ENCODE data around the gene ERBB3.
"Not testable (repeated sequence)": the region's sequence is repeated elsewhere in the genome, so short reads cannot be mapped to it uniquely, and the experiment has no call there.

ERBB3 gene

DNA sequence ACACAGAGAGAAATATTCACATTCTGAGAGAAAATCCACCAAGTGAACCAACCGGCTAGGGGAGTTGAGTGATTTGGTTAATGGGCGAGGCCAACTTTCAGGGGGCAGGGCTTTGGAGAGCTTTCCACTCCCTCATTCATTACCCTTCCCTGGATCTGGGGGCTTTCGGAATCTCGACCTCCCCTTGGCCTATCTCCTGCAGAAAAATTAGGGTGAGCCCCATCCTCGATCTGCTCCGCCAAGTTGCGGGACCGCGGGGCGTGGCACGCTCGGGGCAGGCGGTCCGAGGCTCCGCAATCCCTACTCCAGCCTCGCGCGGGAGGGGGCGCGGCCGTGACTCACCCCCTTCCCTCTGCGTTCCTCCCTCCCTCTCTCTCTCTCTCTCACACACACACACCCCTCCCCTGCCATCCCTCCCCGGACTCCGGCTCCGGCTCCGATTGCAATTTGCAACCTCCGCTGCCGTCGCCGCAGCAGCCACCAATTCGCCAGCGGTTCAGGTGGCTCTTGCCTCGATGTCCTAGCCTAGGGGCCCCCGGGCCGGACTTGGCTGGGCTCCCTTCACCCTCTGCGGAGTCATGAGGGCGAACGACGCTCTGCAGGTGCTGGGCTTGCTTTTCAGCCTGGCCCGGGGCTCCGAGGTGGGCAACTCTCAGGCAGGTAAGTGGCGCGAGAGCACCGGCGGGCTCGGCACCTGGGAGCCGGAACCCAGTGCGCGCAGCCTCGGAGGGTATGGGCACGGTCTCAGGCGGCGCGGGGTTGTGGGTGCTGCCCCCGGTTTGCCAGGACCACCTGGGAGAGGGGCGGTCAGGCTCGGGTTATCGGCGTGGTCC lies at the start of gene ERBB3:
Gene ERBB3, plus strand, starts transcription at position 443 of the 833 bp plus-strand sequence. Its CDS starts 136 bp downstream, at position 579.
- DNase-seq: peak; percentile 61 to 65

DNA sequence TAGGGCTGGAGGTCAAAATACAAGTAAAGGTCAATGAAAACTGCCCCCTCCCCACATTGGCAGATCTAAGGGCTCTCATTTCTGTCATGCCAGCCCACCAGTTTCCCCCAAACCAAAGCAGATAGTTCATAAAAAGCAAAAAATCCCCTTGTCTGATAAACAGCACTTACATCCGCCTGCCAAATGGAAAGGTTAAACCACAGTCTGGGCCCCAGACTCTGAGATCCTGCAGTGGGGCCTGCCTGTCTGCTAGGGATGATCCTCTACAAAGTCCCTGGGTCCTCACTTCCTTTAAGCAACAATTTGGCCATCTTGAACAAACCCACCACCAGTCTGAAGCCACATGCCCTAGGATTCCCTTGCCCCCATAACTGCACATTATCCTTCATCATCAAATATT lies 48.0 kb upstream of the ERBB3 start:
- DNase-seq: peak in 1 of 2 experiments; percentile 13

- no peak for DNase-seq
Measured at GRCh38 chr12:56034586-56035332, 45.2 kb upstream of the ERBB3 start.

DNA sequence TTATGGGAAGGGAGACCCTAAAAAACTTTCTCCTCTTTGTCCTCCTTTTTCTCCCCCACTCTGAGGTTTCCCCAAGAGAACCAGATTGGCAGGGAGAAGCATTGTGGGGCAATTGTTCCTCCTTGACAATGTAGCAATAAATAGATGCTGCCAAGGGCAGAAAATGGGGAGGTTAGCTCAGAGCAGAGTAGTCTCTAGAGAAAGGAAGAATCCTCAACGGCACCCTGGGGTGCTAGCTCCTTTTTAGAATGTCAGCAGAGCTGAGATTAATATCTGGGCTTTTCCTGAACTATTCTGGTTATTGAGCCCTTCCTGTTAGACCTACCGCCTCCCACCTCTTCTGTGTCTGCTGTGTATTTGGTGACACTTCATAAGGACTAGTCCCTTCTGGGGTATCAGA lies 42.8 kb upstream of the ERBB3 start:
- DNase-seq: no peak

- no peak for DNase-seq
Measured at GRCh38 chr12:56038022-56038655, 41.8 kb upstream of the ERBB3 start.

GRCh38 chr12:56040151-56040550 lies 39.8 kb upstream of the ERBB3 start:
- no peak for DNase-seq

DNA sequence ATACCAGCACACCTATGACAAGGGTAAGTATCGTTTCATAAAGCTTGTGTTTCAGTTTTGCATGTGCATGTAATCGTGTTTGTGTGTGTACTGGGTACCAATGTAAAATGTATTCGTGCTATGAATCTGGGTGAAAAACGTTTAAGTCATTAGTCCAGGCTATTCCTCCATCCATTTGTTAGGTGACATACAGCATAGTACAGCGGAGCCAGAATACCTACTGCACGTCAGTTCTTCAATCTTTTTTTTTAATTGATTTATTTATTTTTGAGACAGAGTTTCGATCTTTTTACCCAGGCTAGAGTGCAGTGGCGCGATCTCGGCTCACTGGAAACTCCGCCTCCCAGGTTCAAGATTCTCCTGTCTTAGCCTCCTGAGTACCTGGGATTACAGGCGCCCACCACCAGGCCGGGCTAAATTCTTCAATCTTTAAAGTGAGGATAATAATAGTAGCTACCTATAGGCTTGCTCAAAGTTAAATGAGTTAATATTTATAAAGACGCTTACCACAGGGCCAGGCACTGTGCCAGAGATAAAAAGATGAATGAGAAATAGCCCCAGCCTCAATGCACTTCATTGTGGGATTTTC lies 38.9 kb upstream of the ERBB3 start:
- DNase-seq: no peak

DNA sequence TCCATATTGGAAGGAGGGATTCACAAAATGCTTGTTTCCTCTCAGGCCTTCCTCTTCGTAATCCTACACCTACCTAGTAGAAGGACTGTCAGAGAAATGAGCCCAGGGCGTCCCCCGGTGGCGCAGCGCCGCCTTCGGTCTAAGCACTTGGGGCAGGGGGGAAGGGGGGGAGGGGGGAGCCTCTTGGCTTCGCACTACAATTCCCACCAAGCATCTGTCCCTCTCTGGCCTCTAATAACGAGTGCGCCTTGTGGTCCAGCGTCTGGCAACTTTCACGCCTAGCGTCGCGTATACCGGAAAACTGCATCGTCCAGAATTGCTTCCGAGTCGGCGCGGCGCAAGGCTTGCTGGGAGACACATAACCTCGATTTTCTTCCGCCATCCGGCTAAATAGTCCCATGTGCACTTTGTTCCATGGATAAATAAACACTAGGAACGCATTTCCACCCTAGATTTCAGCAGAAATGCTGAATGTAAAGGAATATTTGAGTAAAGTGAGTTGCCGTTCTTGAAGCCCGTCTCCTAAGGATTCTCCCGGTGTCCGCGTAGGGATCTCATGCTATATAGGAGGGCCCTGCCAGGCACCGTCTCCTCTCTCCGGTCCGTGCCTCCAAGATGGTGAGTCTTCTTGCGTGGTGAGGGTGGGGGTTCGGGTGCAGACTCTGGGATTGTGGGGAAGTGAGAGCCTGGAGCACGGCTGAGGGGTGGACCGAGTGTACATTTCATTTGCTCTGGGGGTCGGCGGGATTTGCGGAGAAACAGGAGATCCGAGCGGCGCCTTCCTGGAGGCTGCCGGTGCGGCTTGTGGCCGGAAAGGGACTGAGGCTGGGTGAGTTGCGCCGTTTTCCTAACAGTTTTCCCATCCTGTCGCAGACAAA lies 38.2 kb upstream of the ERBB3 start, which contains the start of gene RPS26:
Gene RPS26, plus strand, starts transcription at position 367 of the 878 bp plus-strand sequence. Its CDS starts 249 bp downstream, at position 616.
- peak; percentile 81 to 86 for DNase-seq

DNA sequence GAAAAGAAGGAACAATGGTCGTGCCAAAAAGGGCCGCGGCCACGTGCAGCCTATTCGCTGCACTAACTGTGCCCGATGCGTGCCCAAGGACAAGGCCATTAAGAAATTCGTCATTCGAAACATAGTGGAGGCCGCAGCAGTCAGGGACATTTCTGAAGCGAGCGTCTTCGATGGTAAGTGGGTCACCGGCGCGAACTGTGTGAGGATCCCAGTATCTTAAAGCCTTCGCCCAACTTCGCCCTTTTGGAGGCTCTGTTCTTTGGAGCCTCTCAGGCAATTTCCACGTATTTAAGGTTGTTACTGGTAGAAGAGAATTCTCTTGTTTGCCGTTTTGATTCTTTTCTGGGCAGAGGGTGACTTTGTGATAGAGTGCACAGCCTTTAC lies 37.5 kb upstream of the ERBB3 start:
- DNase-seq: not testable (repeated sequence)

DNA sequence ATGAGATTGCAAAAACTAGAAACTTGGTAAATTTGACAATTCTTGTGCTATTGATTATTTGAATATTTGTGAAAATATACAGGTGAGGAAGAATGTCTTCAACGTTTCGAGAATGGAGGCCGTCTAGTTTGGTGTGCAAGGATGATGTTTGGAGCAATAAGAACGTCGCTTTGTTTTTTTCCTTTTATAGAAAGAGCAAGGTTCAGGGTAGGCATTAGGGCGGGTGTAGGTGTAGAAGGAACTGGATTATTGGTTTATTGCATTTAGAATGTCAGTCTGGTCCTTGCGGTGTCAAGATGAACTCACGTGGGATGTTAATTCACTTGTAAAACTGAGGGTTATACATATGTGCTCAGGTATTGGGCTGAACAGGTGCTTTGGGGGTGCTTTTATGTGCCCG lies 37.1 kb upstream of the ERBB3 start:
- DNase-seq: no peak

- DNase-seq: no peak
Measured at GRCh38 chr12:56046027-56046780, 33.8 kb upstream of the ERBB3 start.

- DNase-seq: no peak
Measured at GRCh38 chr12:56053407-56053893, 26.5 kb upstream of the ERBB3 start.

DNA sequence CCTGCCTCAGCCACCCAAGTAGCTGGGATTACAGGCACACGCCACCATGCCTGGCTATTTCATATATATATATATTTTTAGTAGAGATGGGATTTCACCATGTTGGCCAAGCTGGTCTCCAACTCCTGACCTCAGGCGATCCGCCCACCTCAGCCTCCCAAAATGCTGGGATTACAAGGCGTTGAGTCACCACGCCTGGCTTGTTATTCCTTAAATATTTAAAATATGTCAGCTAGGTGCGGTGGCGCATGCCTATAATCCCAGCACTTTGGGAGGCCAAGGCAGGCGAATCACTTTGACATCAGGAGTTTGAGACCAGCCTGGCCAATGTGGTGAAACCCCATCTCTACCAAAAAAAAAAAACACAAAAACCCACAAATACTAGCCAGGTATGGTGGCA lies 20.0 kb upstream of the ERBB3 start:
- DNase-seq: not testable (repeated sequence)

- DNase-seq: no peak
Measured at GRCh38 chr12:56061982-56062381, 18.0 kb upstream of the ERBB3 start.

- DNase-seq: no peak
Measured at GRCh38 chr12:56062996-56063395, 17.0 kb upstream of the ERBB3 start.

GRCh38 chr12:56071648-56072047 lies 8.3 kb upstream of the ERBB3 start:
- no peak for DNase-seq

- DNase-seq: no peak
Measured at GRCh38 chr12:56074396-56074795, 5.6 kb upstream of the ERBB3 start.

DNA sequence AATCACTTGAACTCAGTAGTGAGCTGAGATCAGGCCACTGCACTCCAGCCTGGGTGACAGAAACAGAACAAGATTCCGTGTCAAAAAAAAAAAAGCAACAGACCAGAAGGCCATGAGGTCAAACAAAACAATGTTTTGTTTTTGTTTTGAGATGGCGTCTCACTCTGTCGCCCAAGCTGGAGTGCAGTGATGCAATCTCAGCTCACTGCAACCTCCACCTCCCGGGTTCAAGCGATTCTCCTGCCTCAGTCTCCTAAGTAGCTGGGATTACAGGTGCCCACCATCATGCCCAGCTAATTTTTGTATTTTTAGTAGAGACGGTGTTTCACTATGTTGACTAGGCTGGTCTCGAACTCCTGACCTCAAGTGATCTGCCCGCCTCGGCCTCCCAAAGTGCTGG lies 2.0 kb upstream of the ERBB3 start:
- not testable (repeated sequence) for DNase-seq

DNA sequence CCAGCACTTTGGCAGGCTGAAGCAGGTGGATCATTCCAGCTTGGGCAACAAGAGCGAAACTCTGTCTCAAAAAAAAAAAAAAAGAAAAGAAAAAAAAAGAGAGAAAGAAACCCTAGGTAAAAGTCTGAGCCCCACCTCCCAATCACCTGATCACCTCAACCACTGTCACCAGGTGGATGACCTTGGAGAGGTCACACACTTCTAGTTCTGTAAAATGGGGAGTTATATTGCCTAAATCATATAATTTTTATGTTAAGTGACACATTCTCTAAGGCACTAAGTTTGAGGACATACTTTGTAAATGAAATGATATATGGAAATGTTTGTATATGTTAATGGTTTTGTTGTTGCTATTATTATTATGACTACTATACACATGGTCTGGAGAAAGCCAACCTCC lies 1.5 kb upstream of the ERBB3 start:
- DNase-seq: no peak

DNA sequence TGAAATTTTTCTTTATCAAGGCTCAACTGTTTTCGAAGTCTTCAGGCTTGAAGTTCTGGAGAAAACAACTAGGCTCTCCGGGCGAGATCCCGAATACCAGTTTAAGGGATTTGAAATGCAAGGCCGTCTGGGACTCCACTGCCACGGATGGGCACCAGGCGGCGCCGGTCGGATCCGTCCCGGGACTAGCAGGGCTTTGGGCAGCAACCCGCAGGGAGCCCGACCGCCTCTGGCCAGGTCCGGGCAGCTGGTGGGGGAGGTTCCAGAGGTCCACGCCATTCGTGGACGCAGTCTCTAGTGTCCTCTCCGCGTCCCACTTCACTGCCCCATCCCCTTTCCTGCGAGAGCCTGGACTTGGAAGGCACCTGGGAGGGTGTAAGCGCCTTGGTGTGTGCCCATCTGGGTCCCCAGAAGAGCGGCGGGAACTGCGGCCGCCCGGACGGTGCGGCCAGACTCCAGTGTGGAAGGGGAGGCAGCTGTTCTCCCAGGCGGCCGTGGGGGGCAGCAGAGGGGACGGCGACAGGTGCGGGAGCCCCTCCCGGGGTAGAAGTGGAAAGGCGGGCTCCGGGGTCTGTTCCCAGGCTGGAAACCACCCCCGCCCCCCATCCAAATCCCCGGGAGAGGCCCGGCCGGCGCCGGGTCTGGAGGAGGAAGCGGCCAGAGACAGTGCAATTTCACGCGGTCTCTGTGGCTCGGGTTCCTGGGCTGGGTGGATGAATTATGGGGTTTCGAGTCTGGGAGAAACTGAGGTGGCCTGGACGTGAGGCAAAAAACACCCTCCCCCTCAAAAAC lies 838 bp upstream of the ERBB3 start:
- peak; percentile 34 to 40 for DNase-seq

All from activated CD4-positive, alpha-beta T cell treated with anti-CD3 and anti-CD28 coated beads, Interleukin-2, amount 50 U/mL, for 4 hours (primary cell).